ENCODE results near the gene OR51B2.

- TF ChIP-seq CTCF (conservative IDR thresholded peaks at IDR 0.05; ENCODE audit: low read depth, low read length) (no peak), EZH2 (IDR thresholded peaks at IDR 0.05; ENCODE audit: low read length, unreplicated experiment) (no peak), EZH2phosphoT487 (IDR thresholded peaks at IDR 0.05; ENCODE audit: borderline replicate concordance, low read length) (no peak)
Observed at GRCh38 chr11:5275369-5276110, 48.6 kb downstream of the OR51B2 start.
